Mucosa of stomach (tissue), 1 donor: Measurements from ENCODE around the gene DTL.
A peak's percentile ranks its signal among the peaks of the same experiment; 100 is the strongest.
"Not testable (repeated sequence)": the region's sequence is repeated elsewhere in the genome, so short reads cannot be mapped to it uniquely, and the experiment has no call there.

ENCODE experiments used
- H3K27me3 ChIP-seq: one replicate; pipeline ENCODE4 v1.7.0; 2013; ENCODE audit warnings: mild to moderate bottlenecking, low read length; ENCODE audit not compliant: control insufficient read depth, insufficient read depth
- H3K36me3 ChIP-seq: one replicate; pipeline ENCODE4 v1.7.0; 2013; ENCODE audit warnings: low read length; ENCODE audit not compliant: control insufficient read depth, insufficient read depth
- H3K4me1 ChIP-seq: one replicate; pipeline ENCODE4 v1.7.0; 2013; ENCODE audit warnings: mild to moderate bottlenecking, low read length; ENCODE audit not compliant: control insufficient read depth, insufficient read depth
- H3K4me3 ChIP-seq: one replicate; pipeline ENCODE4 v1.7.0; 2013; ENCODE audit warnings: low read length
- H3K9ac ChIP-seq: one replicate; pipeline ENCODE4 v1.7.0; 2013; ENCODE audit warnings: mild to moderate bottlenecking, low read length, moderate library complexity
- H3K9me3 ChIP-seq: one replicate; pipeline ENCODE4 v1.7.0; 2013; ENCODE audit warnings: mild to moderate bottlenecking, low read length, moderate library complexity; ENCODE audit not compliant: control insufficient read depth
- donor health status: Pancreatic carcinoma.

DTL gene

GRCh38 chr1:212035123-212035834 is at the start of gene DTL, which contains the start of gene INTS7:
TSS of gene DTL (plus strand) at chr1:212035748. CDS start at chr1:212035891, 143 bp downstream.
TSS of gene INTS7 (minus strand) at chr1:212035557. CDS start at chr1:212035437, 120 bp downstream.
- Histone ChIP-seq H3K9me3 (no peaks in the 10 kb centered on the region), H3K36me3 (no peaks in the 10 kb centered on the region), H3K4me1 (no peaks in the 10 kb centered on the region), H3K27me3 (no peaks in the 10 kb centered on the region), H3K9ac (peak within 1 kb of the TSS; percentile 58), H3K4me3 (peak within 1 kb of the TSS; percentile 64)

- H3K4me1 ChIP-seq: no peaks in the 10 kb centered on the region
- no peaks in the 10 kb centered on the region for H3K27me3 ChIP-seq
- no peaks in the 10 kb centered on the region for H3K36me3 ChIP-seq
These were observed 48.8 kb upstream of the DTL start for GRCh38 chr1:211986628-211987254.

GRCh38 chr1:211991695-211992094 is 43.9 kb upstream of the DTL start:
- Histone ChIP-seq H3K36me3 (no peaks in the 10 kb centered on the region), H3K9ac (no peak overlapping the region), H3K4me1 (no peaks in the 10 kb centered on the region), H3K9me3 (no peaks in the 10 kb centered on the region), H3K27me3 (no peaks in the 10 kb centered on the region), H3K4me3 (no peak overlapping the region)

More at GRCh38 chr1:211986628-211987254, 48.8 kb upstream of the DTL start:
- Histone ChIP-seq H3K9ac (no peak overlapping the region), H3K9me3 (no peaks in the 10 kb centered on the region), H3K4me3 (no peak overlapping the region)

- H3K36me3 ChIP-seq, H3K9ac ChIP-seq, H3K27me3 ChIP-seq, H3K4me3 ChIP-seq, H3K4me1 ChIP-seq, H3K9me3 ChIP-seq: not testable (repeated sequence)
These were observed 38.1 kb upstream of the DTL start for GRCh38 chr1:211997426-211997825.

GRCh38 chr1:212002536-212002935 is 33.0 kb upstream of the DTL start:
- no peaks in the 10 kb centered on the region for H3K27me3 ChIP-seq
- no peak overlapping the region for H3K9ac ChIP-seq
- H3K9me3 ChIP-seq: no peaks in the 10 kb centered on the region
- no peaks in the 10 kb centered on the region for H3K4me1 ChIP-seq
- no peaks in the 10 kb centered on the region for H3K36me3 ChIP-seq
- no peak overlapping the region for H3K4me3 ChIP-seq

- no peak overlapping the region for H3K9ac ChIP-seq
- no peak overlapping the region for H3K4me3 ChIP-seq
- H3K36me3 ChIP-seq: no peaks in the 10 kb centered on the region
- no peaks in the 10 kb centered on the region for H3K4me1 ChIP-seq
- no peaks in the 10 kb centered on the region for H3K27me3 ChIP-seq
- no peaks in the 10 kb centered on the region for H3K9me3 ChIP-seq
These were observed 30.5 kb upstream of the DTL start for GRCh38 chr1:212004895-212005608.

- Histone ChIP-seq H3K27me3 (no peaks in the 10 kb centered on the region), H3K36me3 (no peaks in the 10 kb centered on the region), H3K4me1 (no peaks in the 10 kb centered on the region), H3K4me3 (no peak overlapping the region), H3K9ac (no peak overlapping the region), H3K9me3 (no peaks in the 10 kb centered on the region)
These were observed 28.4 kb upstream of the DTL start for GRCh38 chr1:212007178-212007577.

GRCh38 chr1:212007886-212008285 is 27.7 kb upstream of the DTL start:
- H3K9me3 ChIP-seq: no peaks in the 10 kb centered on the region
- no peaks in the 10 kb centered on the region for H3K4me1 ChIP-seq
- H3K9ac ChIP-seq: no peak overlapping the region
- no peaks in the 10 kb centered on the region for H3K36me3 ChIP-seq
- no peaks in the 10 kb centered on the region for H3K27me3 ChIP-seq
- no peak overlapping the region for H3K4me3 ChIP-seq

- H3K9ac ChIP-seq: no peak overlapping the region
- H3K36me3 ChIP-seq: no peaks in the 10 kb centered on the region
- no peaks in the 10 kb centered on the region for H3K27me3 ChIP-seq
- H3K4me3 ChIP-seq: no peak overlapping the region
- no peaks in the 10 kb centered on the region for H3K9me3 ChIP-seq
- no peaks in the 10 kb centered on the region for H3K4me1 ChIP-seq
These were observed 26.0 kb upstream of the DTL start for GRCh38 chr1:212009561-212009960.

- H3K36me3 ChIP-seq: no peaks in the 10 kb centered on the region
- H3K4me1 ChIP-seq: no peaks in the 10 kb centered on the region
- no peaks in the 10 kb centered on the region for H3K27me3 ChIP-seq
- H3K9ac ChIP-seq: no peak overlapping the region
- no peak overlapping the region for H3K4me3 ChIP-seq
- H3K9me3 ChIP-seq: no peaks in the 10 kb centered on the region
These were observed 25.5 kb upstream of the DTL start for GRCh38 chr1:212010004-212010403.

GRCh38 chr1:212012034-212012740 is 23.4 kb upstream of the DTL start:
- Histone ChIP-seq H3K36me3 (no peaks in the 10 kb centered on the region), H3K4me1 (no peaks in the 10 kb centered on the region), H3K4me3 (no peak overlapping the region), H3K9ac (no peak overlapping the region), H3K27me3 (no peaks in the 10 kb centered on the region), H3K9me3 (no peaks in the 10 kb centered on the region)

GRCh38 chr1:212013672-212014071 is 21.9 kb upstream of the DTL start:
- H3K27me3 ChIP-seq: no peaks in the 10 kb centered on the region
- H3K4me1 ChIP-seq: no peaks in the 10 kb centered on the region
- no peaks in the 10 kb centered on the region for H3K9me3 ChIP-seq
- no peaks in the 10 kb centered on the region for H3K36me3 ChIP-seq
- no peak overlapping the region for H3K9ac ChIP-seq
- no peak overlapping the region for H3K4me3 ChIP-seq
